KMS-11 (cell line): ENCODE results near the gene DNAH1.
A peak's percentile ranks its signal among the peaks of the same experiment; 100 is the strongest.
"Not testable (repeated sequence)": the region's sequence is repeated elsewhere in the genome, so short reads cannot be mapped to it uniquely, and the experiment has no call there.

ENCODE experiments used
- H2AFZ ChIP-seq: fragments of 200-600 bp; sonication (generic); 2 replicates; pipeline ENCODE4 v1.6.1; 2016; ENCODE audit warnings: antibody characterized with exemption, mixed run types, low read depth
- H3K27ac ChIP-seq: fragments of 200-600 bp; sonication (generic); 2 replicates; pipeline ENCODE4 v1.6.1; 2016; ENCODE audit warnings: mild to moderate bottlenecking, mixed run types
- H3K27me3 ChIP-seq: fragments of 200-600 bp; sonication (generic); 2 replicates; pipeline ENCODE4 v1.6.1; 2017; ENCODE audit warnings: mild to moderate bottlenecking, low read depth, mixed run types, moderate library complexity; ENCODE audit not compliant: insufficient read depth
- H3K36me3 ChIP-seq: fragments of 200-600 bp; sonication (generic); 2 replicates; pipeline ENCODE4 v1.6.1; 2017; ENCODE audit warnings: mild to moderate bottlenecking, mixed run types; ENCODE audit not compliant: insufficient read depth
- H3K4me1 ChIP-seq: fragments of 200-600 bp; sonication (generic); 2 replicates; pipeline ENCODE4 v1.6.1; 2016; ENCODE audit warnings: mild to moderate bottlenecking, low read depth, mixed run types; ENCODE audit not compliant: poor library complexity, severe bottlenecking
- H3K4me2 ChIP-seq: fragments of 200-600 bp; sonication (generic); 2 replicates; pipeline ENCODE4 v1.7.0; 2016; ENCODE audit warnings: mild to moderate bottlenecking, mixed run types
- H3K4me3 ChIP-seq: fragments of 200-600 bp; sonication (generic); IDR thresholded peaks from 2 replicates; pipeline ENCODE4 v1.6.1; 2017; ENCODE audit warnings: low read depth, low read length, mixed read lengths; ENCODE audit not compliant: insufficient read depth
- H3K79me2 ChIP-seq: fragments of 200-600 bp; sonication (generic); 2 replicates; pipeline ENCODE4 v1.6.1; 2016; ENCODE audit warnings: low read depth, mixed run types; ENCODE audit not compliant: insufficient read depth
- H3K9ac ChIP-seq: fragments of 200-600 bp; sonication (generic); 2 replicates; pipeline ENCODE4 v1.6.1; 2016; ENCODE audit warnings: mild to moderate bottlenecking, mixed run types
- H4K20me1 ChIP-seq: fragments of 200-600 bp; sonication (generic); 2 replicates; pipeline ENCODE4 v1.6.1; 2016; ENCODE audit warnings: mild to moderate bottlenecking, mixed run types; ENCODE audit not compliant: insufficient read depth
- CTCF ChIP-seq: fragments of 200-600 bp; sonication (generic); conservative IDR thresholded peaks from 2 replicates; pipeline ENCODE4 v1.6.1; 2017; ENCODE audit warnings: low read depth, mild to moderate bottlenecking, antibody characterized with exemption, low read length, moderate library complexity, mixed read lengths

The DNAH1 gene

GRCh38 chr3:52272831-52273230, 43.3 kb upstream of the DNAH1 start:
- no peak for TF ChIP-seq CTCF
- peaks cover 24% of the 10 kb centered on the region for H4K20me1 ChIP-seq
- no peaks in the 10 kb centered on the region for H3K27me3 ChIP-seq
- no peak overlapping the region for H3K4me3 ChIP-seq
- H3K4me2 ChIP-seq: peak overlapping the region; percentile 69; the same call in 1 of the 2 replicates
- peak overlapping the region; percentile 52; the same call in 1 of the 2 replicates for H3K27ac ChIP-seq
- H3K4me1 ChIP-seq: peaks cover 71% of the 10 kb centered on the region
- H2AFZ ChIP-seq: no peak overlapping the region
- H3K79me2 ChIP-seq: peaks cover 100% of the 10 kb centered on the region
- no peak overlapping the region for H3K9ac ChIP-seq
- H3K36me3 ChIP-seq: no peaks in the 10 kb centered on the region

- H3K4me3 ChIP-seq, H3K27me3 ChIP-seq, H2AFZ ChIP-seq, H3K36me3 ChIP-seq, H3K4me2 ChIP-seq, H3K27ac ChIP-seq, H3K9ac ChIP-seq: not testable (repeated sequence)
- H3K4me1 ChIP-seq: peaks cover 76% of the 10 kb centered on the region
- H3K79me2 ChIP-seq: peaks cover 83% of the 10 kb centered on the region
- peaks cover 23% of the 10 kb centered on the region for H4K20me1 ChIP-seq
Observed at GRCh38 chr3:52274781-52275180, 41.3 kb upstream of the DNAH1 start.

- no peak overlapping the region for H3K4me3 ChIP-seq
- H3K4me1 ChIP-seq: peaks cover 55% of the 10 kb centered on the region
- peak overlapping the region; percentile 93; the same call in 1 of the 2 replicates for H3K4me2 ChIP-seq
- 0 out of 2 replicates have a peak, but pooled peaks cover 13% of the 10 kb centered on the region for H4K20me1 ChIP-seq
- no peak overlapping the region for H2AFZ ChIP-seq
- H3K36me3 ChIP-seq: no peaks in the 10 kb centered on the region
- H3K79me2 ChIP-seq: peaks cover 58% of the 10 kb centered on the region
- peak overlapping the region; percentile 95 for H3K9ac ChIP-seq
- H3K27me3 ChIP-seq: no peaks in the 10 kb centered on the region
- TF ChIP-seq CTCF: no peak
- peak overlapping the region; percentile 88 for H3K27ac ChIP-seq
Observed at GRCh38 chr3:52277071-52277964, 38.8 kb upstream of the DNAH1 start.

- Histone ChIP-seq H3K4me2 (peak overlapping the region; percentile 93; the same call in 1 of the 2 replicates), H3K4me1 (peaks cover 48% of the 10 kb centered on the region), H3K9ac (peak overlapping the region; percentile 95), H2AFZ (no peak overlapping the region), H3K79me2 (peaks cover 50% of the 10 kb centered on the region), H3K4me3 (no peak overlapping the region), H4K20me1 (0 out of 2 replicates have a peak, but pooled peaks cover 8% of the 10 kb centered on the region), H3K36me3 (no peaks in the 10 kb centered on the region), H3K27ac (peak overlapping the region; percentile 88), H3K27me3 (no peaks in the 10 kb centered on the region)
- TF ChIP-seq CTCF: no peak
Observed at GRCh38 chr3:52277972-52278509, 38.1 kb upstream of the DNAH1 start.
